OCI-LY7 (cell line): Measurements from ENCODE around the gene APCDD1. TPM values are rescaled to one million over a fixed set of nuclear protein-coding genes. Genes with fewer than 3 reads are reported as not detected.

Source experiments
- BruUV-seq: library from RNA; stranded (reverse); fragments of 400-500 nt; replicated peaks from 2 replicates; lab custom pipeline; 2021; lab: Mats Ljungman, UMichigan
- CTCF ChIA-PET: fragments of 300-600 bp; sonication (Branson Sonifier 250); formaldehyde crosslinking; loops from one replicate; lab custom pipeline; 2022; ENCODE audit warnings: antibody characterized with exemption; ENCODE audit not compliant: unreplicated experiment; lab: Charles Lee
- POLR2A ChIA-PET: fragments of 300-600 bp; sonication (Branson Sonifier 250); formaldehyde crosslinking; loops from one replicate; lab custom pipeline; 2022; ENCODE audit warnings: antibody characterized with exemption; lab: Charles Lee
- DNase-seq: peaks from one replicate; pipeline ENCODE4 v3.0.0-alpha.2; 2015; ENCODE audit warnings: low spot score
- H2AFZ ChIP-seq: fragments of 200-600 bp; sonication (generic), shearing (Covaris generic); 2 replicates; pipeline ENCODE4 v1.6.1; 2014; ENCODE audit warnings: mild to moderate bottlenecking, antibody characterized with exemption, low read length, moderate library complexity
- H3K27ac ChIP-seq: fragments of 200-600 bp; sonication (generic); 2 replicates; pipeline ENCODE4 v1.5.1; 2014; ENCODE audit warnings: mixed run types, low read depth, mild to moderate bottlenecking, moderate library complexity, low read length, inconsistent platforms; ENCODE audit not compliant: poor library complexity, severe bottlenecking
- H3K36me3 ChIP-seq: fragments of 200-600 bp; sonication (generic); 2 replicates; pipeline ENCODE4 v1.6.1; 2014; ENCODE audit warnings: mild to moderate bottlenecking, antibody characterized with exemption, low read length, moderate library complexity, mixed read lengths; ENCODE audit not compliant: insufficient read depth
- H3K4me1 ChIP-seq: fragments of 200-600 bp; sonication (generic); 2 replicates; pipeline ENCODE4 v1.5.1; 2014; ENCODE audit warnings: mild to moderate bottlenecking, low read length; ENCODE audit not compliant: insufficient read depth, poor library complexity, severe bottlenecking
- H3K4me2 ChIP-seq: fragments of 200-600 bp; sonication (generic); 2 replicates; pipeline ENCODE4 v1.6.1; 2014; ENCODE audit warnings: mild to moderate bottlenecking, low read length
- H3K4me3 ChIP-seq: fragments of 200-600 bp; sonication (generic); 2 replicates; pipeline ENCODE4 v1.5.1; 2014; ENCODE audit warnings: mild to moderate bottlenecking, low read depth, low read length; ENCODE audit not compliant: poor library complexity, severe bottlenecking
- H3K79me2 ChIP-seq: fragments of 200-600 bp; sonication (generic); 2 replicates; pipeline ENCODE4 v1.6.1; 2016; ENCODE audit warnings: low read depth, mild to moderate bottlenecking, low read length, moderate library complexity, mixed read lengths; ENCODE audit not compliant: insufficient read depth
- H3K9me2 ChIP-seq: fragments of 200-600 bp; sonication (generic); 2 replicates; pipeline ENCODE4 v1.6.1; 2016; ENCODE audit warnings: mild to moderate bottlenecking, low read length, mixed read lengths; ENCODE audit not compliant: insufficient read depth
- H3K9me3 ChIP-seq: fragments of 200-600 bp; sonication (generic); 2 replicates; pipeline ENCODE4 v1.6.1; 2014; ENCODE audit warnings: mild to moderate bottlenecking, mixed run types, low read length, mixed read lengths
- H4K20me1 ChIP-seq: fragments of 200-600 bp; sonication (generic); 2 replicates; pipeline ENCODE4 v1.6.1; 2014; ENCODE audit warnings: mild to moderate bottlenecking, antibody characterized with exemption, low read length, moderate library complexity, mixed read lengths; ENCODE audit not compliant: insufficient read depth
- CTCF ChIP-seq: fragments of 200-600 bp; sonication (generic); conservative IDR thresholded peaks from 2 replicates; pipeline ENCODE4 v1.5.1; 2014; ENCODE audit warnings: mild to moderate bottlenecking, antibody characterized with exemption, low read length, moderate library complexity, mixed read lengths
- EZH2phosphoT487 ChIP-seq: fragments of 200-600 bp; sonication (generic); IDR thresholded peaks from 2 replicates; pipeline ENCODE4 v1.6.1; 2018; ENCODE audit warnings: low read depth, borderline replicate concordance, mild to moderate bottlenecking, mixed run types, antibody characterized with exemption, low read length, moderate library complexity, mixed read lengths
- intact Hi-C: fragments of 100-400 bp; cut with micrococcal nuclease; formaldehyde crosslinking; loops from one replicate; pipeline ENCODE4 v1.10.0; 2022; ENCODE audit not compliant: unreplicated experiment
- total RNA-seq, 2 experiments: library from RNA; depleted of rRNA in 1 of 2; stranded (reverse); fragments of >200 nt in 1 of 2; shearing (Covaris generic) in 1 of 2; gene quantifications; 2 replicates each; pipeline ENCODE4 v1.2.3, GENCODE V29; 2014 to 2022

Gene APCDD1
- total RNA-seq, 2 experiments from 2014 or later, result not detected

GRCh38 chr18:10522574-10522973, 68.1 kb downstream of the APCDD1 start:
- H3K4me2 ChIP-seq, result no peak overlapping the region
- H3K27ac ChIP-seq, result no peak overlapping the region
- H3K4me3 ChIP-seq, result no peak overlapping the region
- peaks cover 18% of the 10 kb centered on the region for H3K4me1 ChIP-seq
- H4K20me1 ChIP-seq, result peaks cover 7% of the 10 kb centered on the region; the same call in 1 of the 2 replicates
- no peaks in the 10 kb centered on the region for H3K36me3 ChIP-seq
- H3K79me2 ChIP-seq, result peaks cover 13% of the 10 kb centered on the region
- H3K9me3 ChIP-seq, result no peaks in the 10 kb centered on the region
- BruUV-seq, result no TSS peak
- no peaks in the 10 kb centered on the region for H3K9me2 ChIP-seq
- CTCF ChIA-PET, result no interaction called here
- TF ChIP-seq EZH2phosphoT487, result no peak
- TF ChIP-seq CTCF, result no peak
- POLR2A ChIA-PET, result interaction anchor here (1.0 kb wide), 2 partner anchors 12 to 29 kb away, joined by 3 read pairs; no protein-coding TSS in a partner anchor
- DNase-seq, result no peak
- intact Hi-C loops, result loop anchor here (10.0 kb wide), 1 partner anchor 908 kb away; the partner anchor contains the start of gene PPP4R1
- no peak overlapping the region for H2AFZ ChIP-seq

- DNase-seq, result no peak
- Histone ChIP-seq H3K9me2 (no peaks in the 10 kb centered on the region), H3K9me3 (no peaks in the 10 kb centered on the region), H3K27ac (no peak overlapping the region), H3K4me1 (peaks cover 28% of the 10 kb centered on the region), H3K4me3 (no peak overlapping the region), H4K20me1 (peaks cover 11% of the 10 kb centered on the region; the same call in 1 of the 2 replicates), H3K4me2 (no peak overlapping the region), H2AFZ (no peak overlapping the region), H3K79me2 (peaks cover 23% of the 10 kb centered on the region), H3K36me3 (no peaks in the 10 kb centered on the region)
- TF ChIP-seq CTCF (no peak), EZH2phosphoT487 (no peak)
- ChIA-PET CTCF (no interaction called here), POLR2A (interaction anchor here (0.6 to 1.0 kb wide), 2 partner anchors 11 to 55 kb away, joined by 3 read pairs; no protein-coding TSS in a partner anchor)
- BruUV-seq, result no TSS peak
- intact Hi-C loops, result loop anchor here (10.0 kb wide), 1 partner anchor 909 kb away; the partner anchor contains the start of gene PPP4R1
Measured at GRCh38 chr18:10523544-10523943, 69.1 kb downstream of the APCDD1 start.
